Colon (tissue), 2 donors: Measurements from ENCODE around the gene PIGV.

Experiments
- FAIRE-seq: peaks from 2 replicates; lab custom pipeline; 2012; peaks lifted over from hg19 to GRCh38; lab: Jason Lieb, UNC
- donor health status: control.
- donor health status: control.

PIGV gene

GRCh38 chr1:26774462-26774861 is 13.3 kb upstream of the PIGV start:
- FAIRE-seq: no peak

GRCh38 chr1:26775666-26776065 is 12.1 kb upstream of the PIGV start:
- FAIRE-seq: no peak

- FAIRE-seq: no peak
These were observed 8.6 kb upstream of the PIGV start for GRCh38 chr1:26779098-26779668.

- FAIRE-seq: no peak
These were observed 7.3 kb upstream of the PIGV start for GRCh38 chr1:26780344-26780957.

GRCh38 chr1:26781206-26781825 is 6.4 kb upstream of the PIGV start:
- FAIRE-seq: no peak

- no peak for FAIRE-seq
These were observed 5.1 kb upstream of the PIGV start for GRCh38 chr1:26782521-26783212.

GRCh38 chr1:26783646-26784022 is 4.1 kb upstream of the PIGV start:
- FAIRE-seq: no peak

GRCh38 chr1:26784023-26784871 is 3.5 kb upstream of the PIGV start:
- no peak for FAIRE-seq

GRCh38 chr1:26784886-26785285 is 2.9 kb upstream of the PIGV start:
- no peak for FAIRE-seq

- no peak for FAIRE-seq
These were observed 1.9 kb upstream of the PIGV start for GRCh38 chr1:26785611-26786436.

GRCh38 chr1:26786437-26787380 is 1.0 kb upstream of the PIGV start:
- FAIRE-seq: no peak

GRCh38 chr1:26787381-26787705 is 407 bp upstream of the PIGV start:
- no peak for FAIRE-seq

GRCh38 chr1:26788515-26788785 is 700 bp downstream of the PIGV start:
- FAIRE-seq: no peak

GRCh38 chr1:26788836-26789611 is 1.3 kb downstream of the PIGV start:
- FAIRE-seq: no peak

- FAIRE-seq: no peak
These were observed 1.8 kb downstream of the PIGV start for GRCh38 chr1:26789612-26789865.

GRCh38 chr1:26789931-26790330 is 2.2 kb downstream of the PIGV start:
- FAIRE-seq: no peak

- FAIRE-seq: no peak
These were observed 2.8 kb downstream of the PIGV start for GRCh38 chr1:26790551-26790953.

- FAIRE-seq: no peak
These were observed 3.4 kb downstream of the PIGV start for GRCh38 chr1:26791148-26791547.

GRCh38 chr1:26791626-26792025 is 3.9 kb downstream of the PIGV start:
- no peak for FAIRE-seq

- no peak for FAIRE-seq
These were observed 5.2 kb downstream of the PIGV start for GRCh38 chr1:26792924-26793323.
